Activated CD4-positive, alpha-beta T cell treated with anti-CD3 and anti-CD28 coated beads, Interleukin-2, amount 50 U/mL, for 16 hours (primary cell): Measurements from ENCODE around the gene BBX.
"Not testable (repeated sequence)": the region's sequence is repeated elsewhere in the genome, so short reads cannot be mapped to it uniquely, and the experiment has no call there.

ENCODE experiments used
- DNase-seq: peaks from one replicate; pipeline ENCODE4 v3.0.0-alpha.2; 2020

BBX gene

DNA sequence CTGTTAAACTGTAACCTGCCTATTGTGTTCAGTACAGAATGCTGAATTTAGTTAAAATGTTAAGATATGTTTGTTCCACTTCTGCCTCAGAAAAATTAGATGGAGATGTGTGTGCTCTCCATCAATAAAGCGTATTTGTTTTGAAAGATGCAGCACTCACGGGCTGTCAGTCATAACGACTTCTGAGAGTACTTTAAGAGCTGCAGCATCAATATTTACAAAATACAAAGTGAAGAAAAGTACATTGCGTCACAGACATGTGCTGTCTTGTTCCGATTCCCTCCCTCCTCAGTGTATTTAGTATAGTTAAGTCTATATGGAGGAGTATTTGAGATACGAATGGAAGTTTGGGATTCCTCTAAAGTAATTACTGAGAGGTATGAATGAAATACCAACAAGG lies 166.6 kb downstream of the BBX start:
- DNase-seq = no peak

DNA sequence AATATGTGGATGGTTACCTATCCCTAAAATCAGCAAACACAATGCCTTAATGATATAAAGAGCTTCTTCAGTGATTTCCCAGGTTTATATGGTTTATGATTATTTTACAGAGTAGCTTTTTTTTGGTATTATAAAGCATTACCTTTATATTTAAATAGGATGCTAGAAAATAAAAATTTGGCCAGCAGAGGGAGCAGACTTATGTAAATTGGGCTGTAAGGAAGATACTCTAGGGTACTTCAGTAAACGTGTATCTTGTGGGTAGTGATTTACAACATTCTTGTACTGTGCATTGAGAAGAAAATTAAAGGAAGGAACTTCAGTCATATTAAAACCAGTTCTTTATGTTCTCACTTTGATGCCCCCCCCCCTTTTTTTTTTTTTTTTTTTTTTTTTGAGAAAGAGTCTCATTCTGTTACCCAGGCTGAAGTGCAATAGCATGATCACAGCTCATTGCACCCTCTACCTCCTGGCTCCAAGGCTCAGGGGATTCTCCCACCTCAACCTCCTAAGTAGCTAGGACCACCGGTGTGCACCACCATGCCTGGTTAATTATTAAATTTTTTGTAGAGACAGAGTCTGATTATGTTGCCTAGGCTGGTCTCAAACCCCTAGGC lies 167.9 kb downstream of the BBX start:
- DNase-seq = peak; percentile 53

DNA sequence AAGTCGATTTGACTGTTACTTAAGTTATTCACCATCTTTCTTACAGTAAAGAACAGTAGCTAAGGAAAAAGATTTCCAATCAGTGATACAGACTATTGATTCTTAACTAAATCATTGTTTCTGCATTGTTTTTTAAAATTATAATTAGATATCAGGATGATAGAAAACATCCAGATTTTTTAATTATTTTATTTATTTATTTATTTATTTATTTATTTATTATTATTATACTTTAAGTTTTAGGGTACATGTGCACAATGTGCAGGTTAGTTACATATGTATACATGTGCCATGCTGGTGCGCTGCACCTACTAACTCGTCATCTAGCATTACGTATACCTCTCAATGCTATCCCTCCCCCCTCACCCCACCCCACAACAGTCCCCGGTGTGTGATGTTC lies 169.2 kb downstream of the BBX start:
- DNase-seq = not testable (repeated sequence)

DNA sequence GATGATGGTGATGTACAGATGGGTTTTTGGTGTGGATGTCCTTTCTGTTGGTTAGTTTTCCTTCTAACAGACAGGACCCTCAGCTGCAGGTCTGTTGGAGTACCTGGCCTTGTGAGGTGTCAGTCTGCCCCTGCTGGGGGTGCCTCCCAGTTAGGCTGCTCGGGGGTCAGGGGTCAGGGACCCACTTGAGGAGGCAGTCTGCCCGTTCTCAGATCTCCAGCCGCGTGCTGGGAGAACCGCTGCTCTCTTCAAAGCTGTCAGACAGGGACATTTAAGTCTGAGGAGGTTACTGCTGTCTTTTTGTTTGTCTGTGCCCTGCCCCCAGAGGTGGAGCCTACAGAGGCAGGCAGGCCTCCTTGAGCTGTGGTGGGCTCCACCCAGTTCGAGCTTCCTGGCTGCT lies 174.6 kb downstream of the BBX start:
- DNase-seq = not testable (repeated sequence)

DNA sequence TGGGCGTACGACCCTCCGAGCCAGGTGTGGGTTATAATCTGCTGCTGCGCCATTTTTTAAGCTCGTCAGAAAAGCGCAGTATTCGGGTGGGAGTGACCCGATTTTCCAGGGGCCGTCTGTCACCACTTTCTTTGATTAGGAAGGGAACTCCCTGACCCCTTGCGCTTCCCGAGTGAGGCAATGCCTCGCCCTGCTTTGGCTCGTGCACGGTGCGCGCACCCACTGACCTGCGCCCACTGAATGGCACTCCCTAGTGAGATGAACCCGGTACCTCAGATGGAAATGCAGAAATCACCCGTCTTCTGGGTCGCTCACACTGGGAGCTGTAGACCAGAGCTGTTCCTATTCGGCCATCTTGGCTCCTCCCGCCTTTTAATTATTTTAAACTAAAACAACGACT lies 175.1 kb downstream of the BBX start:
- DNase-seq = not testable (repeated sequence)

DNA sequence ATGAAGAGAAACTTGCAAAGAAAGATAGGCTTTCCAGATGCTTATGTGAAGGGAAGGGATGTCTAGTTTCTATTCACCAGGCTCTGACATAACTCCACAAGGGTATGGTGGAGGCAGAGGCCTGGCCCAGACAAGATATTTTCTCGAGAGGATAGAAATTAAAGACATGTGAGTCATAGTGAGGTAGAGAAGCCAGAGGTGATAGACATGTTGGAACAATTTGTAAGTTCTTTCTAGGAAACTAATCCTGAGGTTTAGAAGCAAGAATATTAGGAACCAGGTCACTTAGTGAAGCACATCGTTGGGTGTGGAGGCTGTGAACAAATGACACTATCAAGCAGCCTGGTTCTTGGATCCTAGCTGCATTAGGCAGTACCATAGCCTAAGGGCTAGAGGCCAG lies 176.9 kb downstream of the BBX start:
- DNase-seq = no peak

DNA sequence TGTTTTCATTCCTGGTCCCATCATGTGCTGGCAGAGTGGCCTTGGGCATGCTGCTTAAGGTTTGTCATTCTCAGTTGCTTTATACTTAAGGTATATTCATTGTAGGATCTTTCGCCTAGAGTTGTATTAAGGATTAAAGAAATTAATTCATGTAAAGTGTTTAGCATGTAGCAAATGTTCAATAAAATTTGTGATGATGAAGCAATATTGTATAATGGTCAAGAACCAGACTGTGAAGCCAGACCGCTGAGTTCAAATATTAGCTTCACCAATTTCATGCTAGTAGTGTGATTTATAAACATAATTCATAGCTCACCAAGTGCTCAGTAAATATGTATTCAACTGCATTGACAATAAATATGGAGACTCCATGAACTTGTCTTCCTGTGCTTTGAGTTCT lies 178.5 kb downstream of the BBX start:
- DNase-seq = no peak

DNA sequence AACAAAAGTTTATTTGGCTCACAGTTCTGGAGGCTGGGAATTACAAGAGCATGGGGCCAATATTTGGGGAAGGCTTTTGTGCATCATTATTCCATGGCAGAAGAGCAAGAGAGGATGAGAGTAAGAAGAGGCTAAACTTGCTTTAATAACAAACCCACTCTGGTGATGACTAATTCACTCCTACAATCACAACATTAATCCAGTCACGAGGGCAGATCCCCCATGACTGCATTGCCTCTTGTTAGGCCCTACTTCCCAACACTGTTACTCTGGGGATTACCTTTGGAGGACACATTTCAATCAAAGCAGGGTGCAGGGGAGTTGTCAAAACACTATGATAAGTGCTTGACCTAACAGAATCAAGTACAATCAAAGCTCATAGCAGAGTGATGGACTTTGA lies 181.7 kb downstream of the BBX start:
- no peak for DNase-seq

DNA sequence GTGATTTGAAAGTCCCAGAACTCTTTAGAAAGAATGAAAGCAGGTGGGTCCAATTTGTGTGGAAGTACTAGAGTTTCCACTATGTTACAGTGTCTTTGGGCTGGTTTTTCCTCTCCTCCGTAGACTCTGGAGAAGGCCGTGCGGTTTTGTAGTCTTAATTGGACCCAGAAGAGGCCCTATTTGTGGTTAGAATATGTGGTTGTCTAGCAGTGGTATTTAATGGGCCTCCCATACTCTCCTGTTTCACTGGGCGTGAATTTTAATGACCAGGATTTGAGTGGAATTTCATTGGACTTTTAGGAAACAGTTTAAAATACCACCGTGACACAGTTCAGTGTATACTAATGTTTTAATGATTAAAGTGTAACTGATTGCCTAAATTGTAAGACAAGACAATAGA lies 182.3 kb downstream of the BBX start:
- DNase-seq = no peak

DNA sequence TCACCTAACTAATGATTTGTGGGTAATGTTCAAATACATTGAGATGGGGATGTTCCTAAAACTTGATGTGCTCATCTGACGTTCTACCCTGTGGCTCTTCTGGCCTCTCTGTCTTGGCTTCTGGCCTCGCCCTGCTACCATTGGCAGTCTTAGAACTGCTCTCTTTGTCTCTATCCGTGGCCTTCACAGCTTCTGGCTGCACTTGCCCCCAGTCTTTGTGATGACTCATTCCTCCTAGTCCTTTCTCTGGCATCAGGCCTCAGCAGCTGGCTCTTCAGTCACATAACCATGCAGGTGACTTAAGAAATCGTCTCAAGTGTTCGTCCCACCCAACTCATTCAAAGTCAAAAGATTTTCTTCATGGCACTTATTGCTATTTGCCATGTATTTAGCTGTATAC lies 188.1 kb downstream of the BBX start:
- no peak for DNase-seq

DNA sequence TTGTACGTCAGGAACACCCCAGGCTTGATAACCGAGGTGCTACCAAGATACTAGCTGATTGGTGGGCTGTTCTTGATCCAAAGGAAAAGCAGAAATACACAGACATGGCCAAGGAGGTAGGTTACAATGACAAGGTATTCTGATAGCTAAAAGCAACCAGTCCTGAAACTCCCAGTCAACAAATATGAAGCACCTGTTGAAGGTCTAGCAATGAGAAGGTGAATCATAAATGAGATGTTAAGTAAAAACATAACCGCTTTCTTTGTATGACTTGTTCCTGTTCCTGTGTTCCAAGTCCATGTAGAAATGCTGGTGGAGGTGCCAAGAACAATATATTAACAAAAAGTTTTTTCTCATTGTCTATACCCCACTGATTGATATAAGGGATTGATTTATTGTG lies 194.0 kb downstream of the BBX start:
- DNase-seq = no peak

DNA sequence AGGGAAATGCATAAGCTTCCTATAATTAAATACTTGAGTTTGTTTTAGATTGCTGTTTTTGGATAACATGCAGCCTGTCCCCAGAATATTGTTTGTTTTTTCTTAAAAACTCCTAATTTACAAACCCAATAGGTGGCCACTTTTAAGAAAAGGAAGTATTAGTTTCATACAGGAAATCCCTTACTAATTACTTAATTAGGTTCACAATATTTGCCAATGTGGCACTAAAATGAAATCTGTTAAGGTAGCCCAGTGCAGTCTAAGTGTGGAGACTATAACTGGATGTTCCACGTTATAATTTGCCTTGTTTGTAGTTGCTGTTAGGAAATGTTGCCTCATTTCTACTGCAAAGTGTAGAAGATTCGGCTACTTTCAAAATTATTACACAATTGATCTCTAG lies 195.8 kb downstream of the BBX start:
- no peak for DNase-seq

DNA sequence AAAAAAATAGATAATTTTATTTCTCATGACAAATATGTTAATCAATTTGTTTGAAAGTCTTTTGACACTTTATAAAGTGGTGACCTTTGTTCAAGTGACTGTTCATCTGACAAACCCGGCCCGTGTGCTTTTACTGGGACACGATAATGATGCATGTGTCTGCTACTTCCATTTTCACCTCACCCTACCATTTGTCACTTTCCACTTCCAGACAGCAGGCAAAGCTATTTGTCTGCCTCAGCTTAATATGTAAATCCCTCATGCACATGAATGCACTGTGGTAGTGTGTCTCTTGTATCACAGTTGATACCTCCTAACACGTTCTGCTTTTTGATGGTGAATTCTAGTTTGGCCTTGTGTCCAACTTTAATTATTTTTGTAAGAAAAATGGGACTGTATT lies 204.3 kb downstream of the BBX start:
- no peak for DNase-seq

DNA sequence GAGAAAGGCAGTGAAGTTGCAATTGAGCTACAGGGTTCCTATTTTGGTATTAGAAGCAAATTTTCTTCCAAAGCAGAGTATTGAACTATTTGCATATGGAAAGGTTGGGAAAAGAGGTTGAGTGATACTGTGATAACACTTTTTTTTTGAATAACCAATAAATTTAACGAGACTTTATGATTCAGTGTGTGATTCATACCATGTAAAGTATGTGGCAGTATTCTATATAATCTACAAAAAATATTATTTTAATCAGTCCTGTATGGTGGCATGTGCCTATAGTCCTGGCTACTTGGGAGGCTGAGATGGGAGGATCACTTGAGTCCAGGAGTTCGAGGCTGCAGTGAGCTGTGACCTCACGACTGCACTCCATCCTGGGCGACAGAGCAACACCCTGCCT lies 206.9 kb downstream of the BBX start:
- DNase-seq = no peak

DNA sequence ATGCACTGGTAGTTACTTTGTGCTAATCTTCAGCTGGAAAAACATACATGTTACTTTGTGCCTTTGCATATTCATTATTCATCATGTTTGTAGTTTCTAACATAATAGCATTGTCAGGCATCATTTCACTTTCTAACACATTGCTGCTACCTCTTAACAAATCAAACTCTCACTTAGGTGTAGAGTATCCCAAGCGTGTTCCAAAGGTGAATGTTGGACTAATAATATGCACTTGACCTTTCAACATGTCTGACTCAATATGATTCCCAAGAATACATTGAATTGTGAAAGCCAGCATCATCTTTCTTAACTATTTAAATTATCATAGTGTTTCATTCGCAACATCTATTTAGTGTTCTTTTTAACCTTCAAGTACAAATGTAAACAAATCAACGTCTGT lies 211.6 kb downstream of the BBX start:
- DNase-seq = no peak

DNA sequence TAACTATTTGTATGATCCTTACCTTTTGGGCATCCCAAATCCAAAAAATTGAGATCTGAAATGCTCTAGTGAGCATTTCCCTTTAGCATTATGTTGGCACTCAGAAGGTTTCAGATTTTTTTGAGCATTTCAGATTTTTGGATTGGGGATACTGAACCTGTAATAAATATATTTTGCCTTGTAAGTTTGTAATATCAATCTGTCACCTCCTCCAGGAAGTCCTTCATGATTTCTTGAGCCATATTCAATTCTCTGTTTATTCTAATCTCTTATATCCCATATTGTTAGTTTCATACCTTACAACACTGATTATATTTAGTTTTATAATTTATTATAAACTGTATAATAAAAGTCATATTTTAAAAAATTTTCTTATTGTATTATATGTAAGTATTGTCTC lies 215.2 kb downstream of the BBX start:
- DNase-seq = no peak

DNA sequence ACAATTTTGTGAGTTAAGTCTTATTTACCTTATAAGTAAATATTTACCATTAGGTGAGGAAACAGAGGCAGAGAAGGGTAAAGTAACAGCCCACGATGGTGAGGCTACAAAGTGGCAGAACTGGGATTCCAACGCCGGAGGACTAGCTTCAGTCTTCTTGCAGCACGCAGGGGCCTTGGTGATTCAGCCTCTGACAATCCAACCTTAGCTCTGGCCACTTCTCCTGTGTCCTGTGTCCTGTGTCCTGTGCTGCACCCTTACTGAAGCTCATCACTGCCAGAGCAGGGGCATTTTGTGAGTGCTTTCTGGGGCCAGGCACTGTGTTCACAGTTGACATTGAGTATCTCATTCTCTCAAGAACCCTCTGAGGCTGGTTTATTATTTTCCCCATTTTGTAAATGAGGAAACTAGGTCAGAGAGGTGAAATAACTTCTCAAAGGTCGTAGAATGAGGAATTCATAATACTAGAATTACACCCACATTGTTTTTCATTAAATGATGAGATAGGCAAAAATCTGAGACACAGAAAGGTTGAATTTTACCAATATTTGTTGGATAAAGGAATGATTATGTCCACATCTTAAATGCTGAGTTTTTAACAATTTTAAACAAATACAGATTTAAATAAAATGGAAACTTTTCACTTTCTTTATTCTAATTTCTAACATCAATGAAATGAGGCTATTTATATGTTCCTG lies 215.9 kb downstream of the BBX start:
- no peak for DNase-seq

DNA sequence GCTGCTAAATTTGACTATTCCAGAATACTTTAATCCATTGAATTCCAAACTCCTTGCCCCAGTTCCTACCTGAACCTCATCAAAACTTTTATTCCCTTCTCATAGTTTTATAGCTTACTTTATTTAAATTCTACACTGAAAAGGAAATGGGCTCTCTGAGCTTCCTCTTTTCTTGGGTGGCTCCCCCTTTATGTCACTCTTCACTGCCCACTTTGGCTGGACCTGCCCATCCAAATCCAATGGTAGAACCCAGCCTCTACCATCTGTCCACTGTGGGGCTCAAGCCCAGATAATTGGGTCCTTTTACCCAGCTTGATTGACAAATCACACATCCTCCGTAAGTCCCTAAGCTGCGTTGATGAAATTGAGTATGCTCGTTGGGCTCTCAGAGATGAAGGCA lies 216.5 kb downstream of the BBX start:
- DNase-seq = no peak

DNA sequence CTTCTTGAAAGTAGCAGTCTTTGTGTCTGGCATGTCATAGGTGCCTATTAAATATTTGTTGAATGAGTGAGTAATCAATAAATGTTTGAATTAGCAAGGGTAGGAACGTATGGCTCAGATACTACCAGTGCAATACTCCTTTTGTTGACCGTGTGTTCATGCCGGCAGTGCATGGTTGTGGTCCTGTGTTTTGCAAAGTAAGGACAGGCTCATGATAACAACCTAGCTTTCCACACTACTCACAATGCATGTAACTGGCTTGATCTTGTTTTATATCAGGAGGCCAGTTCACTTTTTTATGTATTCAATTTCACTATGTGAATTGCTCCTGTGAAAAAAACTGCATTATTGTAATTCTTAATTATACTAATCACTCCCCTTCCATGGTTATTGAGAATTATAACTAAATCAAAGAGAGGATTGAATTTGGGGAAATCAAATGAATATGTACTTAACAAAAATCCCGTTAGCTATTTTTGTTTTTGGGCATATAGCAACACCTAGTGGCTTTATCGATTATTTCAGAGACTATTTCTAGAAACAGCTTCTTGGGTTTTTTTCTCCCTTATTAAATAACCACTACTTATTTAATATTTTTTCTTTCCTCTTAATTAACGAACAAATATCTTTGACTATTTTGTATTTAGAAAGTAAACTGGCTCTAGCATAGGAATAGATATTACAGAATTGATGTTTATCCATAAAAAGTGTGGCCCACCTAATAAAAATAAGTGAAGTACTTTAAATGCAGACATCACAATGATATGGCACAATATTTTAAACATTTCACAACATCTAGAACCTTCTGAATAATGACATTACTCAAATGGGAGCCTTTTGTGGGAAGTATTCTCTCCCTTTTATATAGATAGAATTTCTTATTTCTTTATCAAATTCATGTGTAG lies 218.5 kb downstream of the BBX start:
- DNase-seq = no peak

DNA sequence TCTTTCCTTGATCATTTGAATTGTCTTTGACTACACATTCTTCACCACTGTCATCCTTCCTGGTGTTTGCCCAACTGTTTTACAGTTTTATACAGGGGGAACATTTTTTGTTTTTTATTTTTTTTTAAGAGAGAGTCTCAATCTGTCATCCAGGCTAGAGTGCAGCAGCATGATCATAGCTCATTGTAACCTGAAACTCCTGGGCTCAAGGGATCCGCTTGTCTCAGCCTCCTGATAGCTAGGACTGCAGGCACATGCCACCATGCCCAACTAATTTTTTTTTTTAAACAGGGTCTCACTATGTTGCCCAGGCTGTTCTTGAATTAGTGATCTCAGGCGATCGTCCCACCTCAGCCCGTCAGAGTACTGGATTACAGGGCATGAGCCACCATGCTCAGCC lies 222.6 kb downstream of the BBX start:
- no peak for DNase-seq

DNA sequence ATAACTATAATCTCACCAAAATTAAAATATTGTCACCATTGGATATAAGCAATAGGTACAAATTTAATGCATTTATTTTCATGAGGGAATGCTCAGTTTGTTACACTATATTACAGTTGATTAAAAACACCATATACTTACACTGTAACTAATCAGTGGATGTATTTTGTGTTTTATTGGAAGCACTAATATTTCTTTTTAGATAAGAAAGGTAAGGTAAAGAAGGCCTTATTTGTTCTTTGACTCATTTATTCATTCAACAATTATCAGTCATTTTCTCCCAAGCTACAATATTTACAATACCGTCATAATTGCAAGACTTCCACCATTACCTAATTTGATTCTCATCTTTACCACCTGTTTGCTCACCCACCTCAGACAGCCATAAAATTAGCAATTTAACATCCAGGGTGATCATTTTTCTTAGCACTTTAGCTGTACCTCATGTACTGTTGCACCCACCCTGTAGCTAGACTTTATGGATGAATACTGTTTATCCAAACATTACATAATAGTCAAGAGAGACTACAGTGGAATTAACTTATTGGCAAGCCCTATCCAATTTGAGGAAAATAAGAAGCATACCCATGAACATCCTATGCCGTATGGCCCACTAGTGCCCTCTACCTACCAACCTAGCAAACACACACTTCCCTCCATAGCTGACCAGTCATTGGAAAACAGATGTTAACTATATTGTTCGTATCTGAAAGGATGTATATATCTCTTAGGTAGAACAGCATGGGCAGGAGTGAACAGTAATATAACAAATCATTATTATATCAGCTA lies 229.6 kb downstream of the BBX start:
- DNase-seq = no peak

DNA sequence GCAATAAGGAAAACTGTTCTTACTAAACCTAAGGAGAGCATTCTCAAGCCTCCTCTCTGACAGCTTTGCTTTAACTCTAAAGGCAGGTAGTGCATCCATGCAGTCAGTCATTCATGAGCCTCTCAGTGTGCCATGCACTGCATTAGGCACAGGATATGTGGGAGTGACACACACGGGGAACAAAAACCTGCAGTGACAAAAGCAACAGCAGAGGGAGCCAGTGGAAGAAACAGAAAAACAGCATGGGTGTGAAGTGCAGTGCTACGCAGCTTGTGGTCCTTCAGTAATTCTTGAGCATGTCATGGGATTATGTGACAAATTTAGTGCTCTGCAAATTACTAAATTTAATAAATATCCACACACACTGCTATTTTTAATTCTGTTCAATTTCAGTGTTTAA lies 230.7 kb downstream of the BBX start:
- DNase-seq = peak; percentile 31

DNA sequence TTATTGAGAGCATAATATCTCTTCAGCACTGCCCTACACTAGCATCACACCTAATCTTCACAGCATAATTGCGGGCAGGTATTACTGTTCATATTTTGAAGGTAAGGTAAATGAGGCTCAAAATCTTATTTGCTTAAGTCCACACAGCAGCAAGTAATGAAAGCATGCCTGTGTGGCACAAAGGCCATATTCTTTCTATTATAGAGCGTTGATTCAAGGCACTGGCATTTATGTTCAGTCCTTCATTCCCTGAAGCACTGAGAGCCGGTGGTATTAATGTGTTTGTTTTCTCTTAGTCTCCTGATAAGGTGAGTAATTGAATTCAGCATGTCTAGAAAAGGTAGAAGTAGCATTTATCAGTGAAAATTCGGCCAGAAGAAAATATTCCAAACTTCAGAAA lies 231.2 kb downstream of the BBX start:
- no peak for DNase-seq
